Thoracic aorta (tissue), 2 donors: Measurements from ENCODE around the gene CMTM6. TPM values are rescaled to one million over a fixed set of nuclear protein-coding genes. Genes with fewer than 3 reads are reported as not detected.

Source experiments
- ATAC-seq: fragments of 150-250 bp; one replicate; pipeline ENCODE4 v1.8.0; 2017; ENCODE audit warnings: low read depth; ENCODE audit not compliant: insufficient number of reproducible peaks, low FRiP score
- DNase-seq: peaks from one replicate; pipeline ENCODE4 v3.0.0-alpha.2; 2020; ENCODE audit warnings: low spot score
- H3K27ac ChIP-seq, 2 donors: fragments of 200-600 bp; sonication (generic); 1 replicate in 1 of 2; 2 replicates in 1 of 2; pipeline ENCODE4 v1.5.1; 2016; ENCODE audit warnings: mild to moderate bottlenecking in 2 of 2, moderate library complexity in 2 of 2
- H3K27me3 ChIP-seq: fragments of 200-600 bp; sonication (generic); replicated peaks from 2 replicates; pipeline ENCODE4 v1.6.0; 2016; ENCODE audit warnings: mild to moderate bottlenecking; ENCODE audit not compliant: insufficient read depth
- H3K36me3 ChIP-seq: fragments of 200-600 bp; sonication (generic); one replicate; pipeline ENCODE4 v1.5.1; 2016
- H3K4me1 ChIP-seq, 2 donors: fragments of 200-600 bp; sonication (generic); 1 replicate in 1 of 2; 2 replicates in 1 of 2; pipeline versions ENCODE4 v1.5.1 to v1.6.0; 2016; ENCODE audit warnings: low read depth in 2 of 2, mild to moderate bottlenecking in 1 of 2; ENCODE audit not compliant: control insufficient read depth in 1 of 2
- H3K4me3 ChIP-seq: fragments of 200-600 bp; sonication (generic); 2 replicates; pipeline ENCODE4 v1.5.1; 2016; ENCODE audit warnings: mild to moderate bottlenecking
- H3K9me3 ChIP-seq: fragments of 200-600 bp; sonication (generic); 2 replicates; pipeline ENCODE4 v1.5.1; 2016
- total RNA-seq, 2 donors: library from RNA; depleted of rRNA; stranded (reverse); fragments of >200 nt; gene quantifications; one replicate each; pipeline versions ENCODE4 v1.1.0 to v1.2.3, GENCODE V29; 2016
- TF ChIP-seq, protein P1 (sequence below): fragments of 200-600 bp; sonication (generic); IDR thresholded peaks from one replicate; pipeline ENCODE4 v1.5.1; 2019; ENCODE audit warnings: antibody characterized with exemption

The CMTM6 gene
- total RNA-seq, 2 donors from 2014 or later, result 42.1 to 62.3 TPM

DNA sequence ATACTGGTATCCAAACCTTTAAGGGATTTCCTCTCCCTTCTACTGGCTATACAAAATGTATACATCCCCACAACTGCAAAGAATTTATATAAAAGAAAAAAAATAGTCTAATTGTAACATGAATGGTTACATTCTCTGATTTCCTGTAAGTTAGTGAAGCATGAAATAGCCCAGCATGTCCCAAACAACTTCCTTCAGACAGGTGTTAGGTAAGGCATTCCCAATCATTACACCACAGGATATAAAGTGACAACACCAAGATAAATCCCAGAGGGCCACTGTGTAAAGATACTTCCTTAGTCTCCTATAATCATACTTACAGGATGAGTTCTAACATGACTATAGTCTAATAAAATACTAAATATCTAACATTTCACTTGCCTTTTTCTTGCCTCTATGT is 7.6 kb downstream of the CMTM6 start:
- Histone ChIP-seq H3K27me3 (no peaks in the 10 kb centered on the region), H3K27ac (no peak overlapping the region)
- DNase-seq, result no peak

DNA sequence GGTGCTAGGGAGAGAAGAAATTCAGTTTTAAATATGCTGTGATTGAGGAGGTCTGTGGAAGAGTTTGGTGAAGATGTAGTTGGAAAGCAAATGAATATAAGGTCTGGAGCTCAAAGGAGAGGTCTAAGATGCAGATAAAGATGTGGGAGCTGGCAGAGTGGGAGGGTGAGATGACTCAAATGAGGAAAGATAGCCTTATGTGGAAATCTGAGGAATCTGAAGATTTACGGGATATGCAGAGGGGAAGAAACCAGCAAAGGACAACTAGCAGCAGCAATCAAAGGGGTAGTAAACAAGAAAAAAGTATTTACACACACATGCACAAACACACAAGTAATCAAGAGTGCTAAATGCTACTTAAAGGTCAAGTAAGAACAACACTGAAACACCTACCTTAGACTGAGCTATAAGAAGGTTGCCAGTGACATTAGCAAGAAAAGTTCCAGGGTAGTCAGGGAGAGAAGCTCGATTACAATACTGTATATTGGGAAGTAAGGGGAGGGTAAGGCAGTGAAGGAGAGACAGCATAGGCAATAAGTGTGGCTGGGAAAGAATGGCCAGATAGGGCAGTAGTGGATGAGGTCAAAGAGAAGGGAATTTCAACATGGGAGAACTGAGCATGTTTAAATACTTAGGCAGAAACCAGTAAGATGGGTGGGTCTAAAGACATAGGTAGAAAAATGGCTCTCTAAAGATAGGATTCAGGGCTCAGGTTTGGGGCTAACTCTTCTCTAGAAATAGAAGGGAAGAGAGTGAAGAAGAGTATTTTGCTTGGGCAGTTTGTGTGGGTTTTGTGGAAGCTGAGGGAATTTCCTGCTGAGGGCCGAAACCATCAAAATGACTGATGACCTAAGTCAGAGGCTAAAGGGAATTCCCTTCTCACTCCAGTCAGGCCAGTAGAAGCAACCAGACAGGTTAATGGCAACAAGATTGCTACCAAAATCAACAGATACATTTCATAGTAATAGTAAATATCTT is 8.9 kb downstream of the CMTM6 start:
- Histone ChIP-seq H3K36me3 (peaks cover 4% of the 10 kb centered on the region), H3K27me3 (no peaks in the 10 kb centered on the region), H3K4me1 (peaks cover 7 to 12% of the 10 kb centered on the region in 2 donors), H3K9me3 (no peaks in the 10 kb centered on the region), H3K27ac (no peak overlapping the region), H3K4me3 (no peak overlapping the region)
- DNase-seq (no peak), ATAC-seq (no peak)
- TF ChIP-seq, protein P1, sequence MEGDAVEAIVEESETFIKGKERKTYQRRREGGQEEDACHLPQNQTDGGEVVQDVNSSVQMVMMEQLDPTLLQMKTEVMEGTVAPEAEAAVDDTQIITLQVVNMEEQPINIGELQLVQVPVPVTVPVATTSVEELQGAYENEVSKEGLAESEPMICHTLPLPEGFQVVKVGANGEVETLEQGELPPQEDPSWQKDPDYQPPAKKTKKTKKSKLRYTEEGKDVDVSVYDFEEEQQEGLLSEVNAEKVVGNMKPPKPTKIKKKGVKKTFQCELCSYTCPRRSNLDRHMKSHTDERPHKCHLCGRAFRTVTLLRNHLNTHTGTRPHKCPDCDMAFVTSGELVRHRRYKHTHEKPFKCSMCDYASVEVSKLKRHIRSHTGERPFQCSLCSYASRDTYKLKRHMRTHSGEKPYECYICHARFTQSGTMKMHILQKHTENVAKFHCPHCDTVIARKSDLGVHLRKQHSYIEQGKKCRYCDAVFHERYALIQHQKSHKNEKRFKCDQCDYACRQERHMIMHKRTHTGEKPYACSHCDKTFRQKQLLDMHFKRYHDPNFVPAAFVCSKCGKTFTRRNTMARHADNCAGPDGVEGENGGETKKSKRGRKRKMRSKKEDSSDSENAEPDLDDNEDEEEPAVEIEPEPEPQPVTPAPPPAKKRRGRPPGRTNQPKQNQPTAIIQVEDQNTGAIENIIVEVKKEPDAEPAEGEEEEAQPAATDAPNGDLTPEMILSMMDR, result no peak

More for the DNA sequence above, 7.6 kb downstream of the CMTM6 start:
- Histone ChIP-seq H3K4me1 (peaks cover 7 to 9% of the 10 kb centered on the region in 2 donors), H3K4me3 (no peak overlapping the region), H3K36me3 (peaks cover 4% of the 10 kb centered on the region), H3K9me3 (no peaks in the 10 kb centered on the region)
- TF ChIP-seq, protein P1, result no peak
- ATAC-seq, result no peak

DNA sequence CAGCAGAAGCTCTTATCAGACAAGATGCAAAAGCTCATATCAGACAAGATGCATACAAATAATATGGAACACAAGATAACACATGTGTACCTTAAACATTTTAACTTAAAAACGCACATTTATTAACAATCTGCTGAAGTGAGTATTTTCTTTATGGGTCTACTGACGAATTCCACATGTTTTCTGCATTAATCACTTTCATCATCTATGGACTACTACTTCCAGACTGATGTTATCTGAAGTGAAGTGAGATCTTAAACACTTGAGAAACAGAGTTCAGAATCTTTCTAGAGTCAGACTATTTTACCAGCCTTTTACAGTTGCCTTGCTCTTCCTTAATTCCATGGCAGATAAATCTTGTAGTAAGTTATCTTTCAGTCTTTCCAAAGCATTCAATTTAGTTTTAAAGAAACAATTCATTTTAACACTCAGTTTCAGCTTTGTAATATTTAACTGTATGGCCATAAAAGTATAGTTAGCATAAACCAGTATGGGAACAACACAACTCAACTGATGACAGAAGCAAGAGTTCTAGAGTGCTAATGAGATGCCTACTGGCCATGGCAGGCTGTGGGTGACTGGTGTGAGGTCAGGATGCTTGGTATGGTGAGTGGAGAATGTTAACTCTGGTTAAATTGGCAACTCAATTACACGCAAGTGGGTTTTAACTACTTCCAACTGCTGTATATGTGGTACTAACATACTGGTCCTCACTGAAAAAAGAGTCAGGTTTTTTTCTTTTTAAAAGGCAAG is 9.8 kb downstream of the CMTM6 start:
- H3K4me1 ChIP-seq, result peaks cover 11 to 21% of the 10 kb centered on the region in 2 donors
- TF ChIP-seq, protein P1, result no peak
- H3K27me3 ChIP-seq, result no peaks in the 10 kb centered on the region
- ATAC-seq (no peak), DNase-seq (no peak)
- no peak overlapping the region for H3K27ac ChIP-seq
- no peaks in the 10 kb centered on the region for H3K9me3 ChIP-seq
- H3K36me3 ChIP-seq, result peaks cover 4% of the 10 kb centered on the region
- no peak overlapping the region for H3K4me3 ChIP-seq

DNA sequence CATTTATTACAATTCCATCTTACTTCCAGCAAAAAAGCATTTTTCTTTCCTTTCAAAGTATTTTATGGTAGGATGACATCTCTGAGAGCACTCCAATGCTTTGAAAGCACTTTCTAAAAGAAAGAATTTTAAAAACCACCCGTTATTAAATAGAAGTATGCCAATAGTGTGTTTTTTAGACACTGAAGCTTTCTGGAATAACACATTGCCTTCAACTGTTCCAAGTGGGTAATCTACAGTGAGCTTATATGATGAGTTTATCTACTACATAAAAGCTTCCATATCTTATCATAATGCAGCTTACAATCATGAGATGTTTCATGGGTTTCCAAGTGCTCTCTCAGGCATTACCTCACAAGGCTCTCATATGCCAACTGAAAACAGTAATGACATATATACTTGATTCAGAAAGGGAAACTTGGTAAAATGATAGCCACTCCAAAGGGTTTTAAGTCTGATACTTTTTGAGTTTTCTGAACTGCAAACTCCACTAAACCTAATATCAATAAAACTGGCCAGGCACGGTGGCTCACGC is 14.1 kb downstream of the CMTM6 start:
- Histone ChIP-seq H3K4me3 (no peak overlapping the region), H3K27me3 (no peaks in the 10 kb centered on the region), H3K27ac (no peak overlapping the region), H3K4me1 (peaks cover 7 to 23% of the 10 kb centered on the region in 2 donors), H3K9me3 (no peaks in the 10 kb centered on the region), H3K36me3 (peaks cover 7% of the 10 kb centered on the region)
- ATAC-seq (no peak), DNase-seq (no peak)
- TF ChIP-seq, protein P1, result no peak
